Measurements from ENCODE around the gene STEEP1.

STEEP1 gene

GRCh38 chrX:119492463-119492862 lies 72.7 kb downstream of the STEEP1 start:
- TF ChIP-seq CTCF (conservative IDR thresholded peaks at IDR 0.05) = no peak
- no peak overlapping the region for H3K27ac ChIP-seq

GRCh38 chrX:119489212-119490074 lies 75.8 kb downstream of the STEEP1 start:
- no peak for TF ChIP-seq CTCF (conservative IDR thresholded peaks at IDR 0.05)
- no peak overlapping the region for H3K27ac ChIP-seq

GRCh38 chrX:119488749-119489148 lies 76.5 kb downstream of the STEEP1 start:
- peak; percentile 62 for TF ChIP-seq CTCF (conservative IDR thresholded peaks at IDR 0.05)

More at GRCh38 chrX:119488749-119489148, 76.5 kb downstream of the STEEP1 start:
- no peak overlapping the region for H3K27ac ChIP-seq

All from VCaP (cell line).